HG02642 (cell line): Measurements from ENCODE around the gene ZNF654.

ENCODE experiments used
- ATAC-seq: cut with Tn5 transposase; IDR thresholded peaks from one replicate; pipeline ENCODE4 v1.9.1; 2021; ENCODE audit warnings: mild to moderate bottlenecking; ENCODE audit not compliant: unreplicated experiment, poor library complexity

ZNF654 gene

GRCh38 chr3:88189361-88189810 lies 130.3 kb downstream of the ZNF654 start:
- ATAC-seq: peak; percentile 98

- ATAC-seq: no peak
Observed at GRCh38 chr3:88191872-88192409, 132.9 kb downstream of the ZNF654 start.

GRCh38 chr3:88192631-88193030 lies 133.6 kb downstream of the ZNF654 start:
- ATAC-seq: no peak
